Lower leg skin (tissue), 3 donors: Measurements from ENCODE around the gene RET.

Source experiments
- CTCF ChIP-seq, 3 donors: fragments of 450-650 bp; IDR thresholded peaks; one replicate each; pipeline ENCODE4 v1.5.1; 2016; ENCODE audit warnings: antibody characterized with exemption in 3 of 3, mild to moderate bottlenecking in 3 of 3, moderate library complexity in 2 of 3
- POLR2A ChIP-seq, 2 donors: fragments of 450-650 bp; IDR thresholded peaks; one replicate each; pipeline ENCODE4 v1.6.1; 2016 to 2017; ENCODE audit warnings: antibody characterized with exemption in 2 of 2, mild to moderate bottlenecking in 1 of 2, moderate library complexity in 1 of 2

GRCh38 chr10:43046288-43046991 is 30.4 kb upstream of the RET start:
- TF ChIP-seq CTCF (IDR thresholded peaks at IDR 0.05) (no peak), POLR2A (IDR thresholded peaks at IDR 0.05) (no peak)
